GM18508 (cell line): Measurements from ENCODE around the gene KRT34.
"Not testable (repeated sequence)": the region's sequence is repeated elsewhere in the genome, so short reads cannot be mapped to it uniquely, and the experiment has no call there.

Experiments used
- ATAC-seq: cut with Tn5 transposase; IDR thresholded peaks from one replicate; pipeline ENCODE4 v1.9.1; 2021; ENCODE audit warnings: moderate number of reproducible peaks; ENCODE audit not compliant: insufficient read depth, unreplicated experiment

The KRT34 gene

DNA sequence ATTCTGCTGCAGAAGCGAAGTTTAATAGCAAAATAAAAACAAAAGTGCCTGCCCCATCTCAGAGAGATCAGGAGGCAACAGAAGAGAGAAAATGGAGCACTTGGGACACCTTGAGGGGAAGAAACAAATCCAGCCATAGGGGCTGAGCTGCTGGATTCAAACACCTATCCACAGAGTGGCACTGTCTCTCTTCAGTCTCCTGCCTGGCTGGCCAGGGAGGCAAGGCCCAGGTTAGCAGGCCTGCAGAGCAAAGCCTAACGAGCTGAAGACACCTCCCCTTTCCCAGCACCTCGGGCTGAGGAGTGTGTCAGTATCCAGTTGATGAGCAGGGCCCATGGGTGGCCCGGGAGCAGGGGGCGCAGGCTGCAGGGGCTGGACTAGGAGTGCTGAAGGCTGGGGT is 24.1 kb upstream of the KRT34 start:
- ATAC-seq, result no peak

- no peak for ATAC-seq
These were observed 22.0 kb upstream of the KRT34 start for GRCh38 chr17:41404024-41404671.

DNA sequence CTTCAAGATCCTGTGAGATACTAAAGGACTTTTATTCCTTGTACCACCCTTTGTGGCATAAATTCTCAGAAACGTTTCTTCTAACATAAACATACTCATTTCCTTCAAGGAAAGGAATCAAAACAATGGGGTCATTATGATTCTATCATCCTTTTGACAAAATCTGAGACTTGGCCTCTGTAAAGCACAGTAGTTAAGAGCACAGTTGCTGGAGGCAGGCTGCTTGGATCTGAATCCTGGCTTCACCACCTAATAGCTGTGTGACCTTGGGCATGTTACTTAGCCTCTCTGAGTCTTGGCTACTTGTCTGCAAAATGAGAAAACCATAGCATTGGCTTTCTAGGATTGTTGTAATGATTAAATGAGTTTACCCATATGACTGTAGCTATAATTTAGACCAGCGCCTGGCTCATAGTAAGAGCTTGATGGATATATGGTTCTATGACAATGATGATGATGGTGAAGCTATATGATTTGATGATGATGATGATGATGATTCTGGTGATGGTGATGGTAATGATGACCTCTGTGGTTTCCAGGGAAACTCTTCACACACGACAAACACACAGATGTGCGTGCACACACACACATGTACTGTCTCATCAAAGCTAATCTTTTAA is 21.4 kb upstream of the KRT34 start:
- no peak for ATAC-seq

GRCh38 chr17:41402161-41402560 is 20.1 kb upstream of the KRT34 start:
- no peak for ATAC-seq

DNA sequence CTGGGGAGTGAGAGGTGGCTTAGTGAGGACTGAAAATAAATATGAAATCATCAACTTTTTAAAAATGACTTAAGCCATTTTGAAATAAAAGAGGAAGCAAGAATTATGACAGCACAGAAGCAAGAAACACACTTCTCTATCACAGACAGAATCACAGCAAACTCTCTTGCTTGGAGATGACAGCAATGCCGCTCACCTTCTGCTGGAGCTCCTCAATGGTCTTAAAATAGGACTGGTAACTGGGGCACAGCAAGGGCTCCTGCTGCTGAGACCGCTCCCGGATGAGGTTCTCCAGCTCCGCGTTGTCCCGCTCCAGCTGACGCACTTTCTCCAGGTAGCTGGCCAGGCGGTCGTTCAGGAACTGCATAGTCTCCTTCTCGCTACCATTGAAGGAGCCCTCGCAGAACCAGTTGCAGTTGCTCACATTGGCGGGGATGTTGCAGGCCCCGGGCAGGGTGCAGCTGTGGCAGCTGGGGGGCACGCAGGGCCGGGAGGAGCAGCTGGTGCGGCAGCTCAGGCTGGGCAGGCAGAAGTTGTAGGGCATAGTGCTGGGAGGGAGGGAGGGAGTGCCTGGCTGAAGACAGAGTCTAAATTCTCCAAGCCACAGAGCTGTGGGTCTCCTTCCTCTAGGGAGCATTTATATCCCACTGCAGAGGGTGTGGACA is 15.0 kb upstream of the KRT34 start, which contains the start of gene KRT31:
KRT31 (minus strand) TSS at position 613 of the 665 bp plus-strand sequence; CDS start at position 544, 69 bp downstream.
- ATAC-seq, result no peak

DNA sequence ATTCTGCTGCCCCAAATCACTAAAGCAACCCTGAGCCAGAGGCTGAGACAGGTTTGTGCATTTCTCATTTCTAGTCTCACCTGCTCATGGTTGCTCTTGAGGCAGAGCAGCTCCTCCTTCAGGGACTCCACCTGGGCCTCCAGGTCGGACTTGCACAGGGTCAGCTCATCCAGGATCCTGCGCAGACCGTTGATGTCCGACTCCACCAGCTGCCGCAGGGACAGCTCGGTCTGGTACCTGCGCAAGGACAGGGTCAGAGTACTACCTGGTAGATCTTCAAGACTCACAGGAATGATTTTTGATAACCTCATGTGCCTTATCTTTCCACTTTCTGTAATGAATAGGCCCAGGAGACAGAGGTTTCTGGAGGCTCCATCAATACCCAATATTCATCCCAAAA is 14.2 kb upstream of the KRT34 start:
- no peak for ATAC-seq

DNA sequence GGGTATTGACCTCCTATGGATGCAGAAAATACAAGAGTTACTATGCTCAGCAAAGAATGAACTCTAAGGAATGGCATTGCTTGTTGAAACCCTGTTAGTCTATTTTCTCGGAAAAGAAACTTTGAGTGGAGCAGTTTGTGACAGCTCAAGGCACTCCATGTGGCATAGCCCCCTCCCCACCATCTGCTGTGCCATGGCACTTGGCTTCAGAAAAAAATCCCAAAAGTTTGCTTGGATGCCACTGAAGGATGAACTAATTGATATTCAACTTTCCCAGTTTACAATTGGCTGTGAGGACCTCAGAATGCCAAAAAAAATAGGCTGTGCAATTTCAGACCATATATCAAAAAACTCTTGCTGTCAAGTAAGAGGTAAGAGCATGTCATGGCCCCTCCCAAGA is 13.5 kb upstream of the KRT34 start:
- no peak for ATAC-seq

GRCh38 chr17:41395044-41395443 is 12.9 kb upstream of the KRT34 start:
- ATAC-seq, result not testable (repeated sequence)

DNA sequence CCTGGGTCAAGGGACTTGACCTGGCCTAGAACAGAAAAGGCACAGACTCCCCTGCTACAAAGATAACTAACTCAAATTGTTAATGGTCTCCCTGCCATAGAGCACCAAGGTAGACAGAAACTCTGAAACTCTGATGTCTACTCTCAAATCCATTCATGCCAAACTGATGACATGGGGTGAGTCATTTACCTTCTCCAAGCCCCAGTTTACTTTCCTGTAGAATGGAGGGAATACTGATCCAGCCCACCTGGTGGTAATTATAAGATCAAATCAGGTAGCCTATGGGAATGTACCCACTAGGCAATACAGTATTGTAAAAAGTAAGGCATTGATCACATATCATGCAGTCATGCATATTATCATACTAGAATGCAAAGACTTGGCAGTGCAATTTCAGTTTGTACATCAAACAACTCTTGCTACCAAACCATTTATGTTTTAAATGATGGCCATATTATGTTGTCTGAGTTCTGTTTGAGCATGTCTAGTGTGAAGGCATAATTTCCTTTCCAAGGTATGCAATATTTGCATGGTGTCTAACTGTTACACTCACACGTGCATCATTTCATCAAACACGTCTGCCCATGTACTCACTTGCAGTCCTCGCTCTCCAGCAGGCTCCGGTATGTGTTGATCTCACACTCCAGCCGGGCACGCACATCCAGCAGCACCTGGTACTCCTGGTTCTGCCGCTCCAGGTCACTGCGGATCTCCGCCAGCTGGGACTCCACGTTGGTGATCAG is 12.3 kb upstream of the KRT34 start:
- ATAC-seq, result no peak

DNA sequence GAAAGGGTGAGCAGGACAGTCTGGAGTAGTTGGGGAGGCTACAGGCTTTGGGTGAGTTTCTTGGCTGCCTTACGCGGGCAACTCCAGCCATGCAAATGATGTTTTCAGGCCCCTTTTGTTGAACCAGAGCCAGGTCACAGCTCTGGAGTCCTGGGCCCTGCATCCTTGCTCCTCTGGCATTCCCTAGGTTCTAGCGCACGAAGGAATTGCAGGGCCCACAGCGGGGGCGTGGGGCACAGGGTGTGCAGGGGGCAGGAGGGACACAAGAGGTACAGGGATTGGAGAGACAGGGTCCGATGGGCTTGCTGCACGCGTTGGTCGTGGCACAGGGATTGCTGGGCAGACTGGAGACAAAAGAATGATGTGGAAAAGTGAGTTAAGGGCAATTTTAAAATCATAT is 11.7 kb upstream of the KRT34 start:
- no peak for ATAC-seq

GRCh38 chr17:41393294-41393693 is 11.2 kb upstream of the KRT34 start:
- no peak for ATAC-seq

DNA sequence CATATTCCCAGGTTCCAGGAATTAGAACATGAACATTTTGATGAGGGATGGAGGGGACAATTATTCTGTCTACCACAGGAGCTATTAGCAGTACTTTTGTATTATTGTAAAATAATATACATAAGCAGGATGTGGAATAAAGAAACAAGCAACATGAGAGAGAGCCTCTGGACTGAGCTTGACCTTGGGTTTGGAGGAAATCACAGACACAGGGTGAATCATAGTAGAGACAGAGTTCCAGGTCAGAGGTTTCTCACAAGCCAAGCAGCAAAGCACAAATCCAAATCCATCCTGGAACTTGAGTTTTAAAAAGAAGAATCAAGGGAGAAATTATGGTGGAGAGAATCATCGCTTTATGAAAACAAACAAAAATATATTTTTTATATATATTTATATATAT is 10.2 kb upstream of the KRT34 start:
- no peak for ATAC-seq

- ATAC-seq, result no peak
These were observed 9.4 kb upstream of the KRT34 start for GRCh38 chr17:41391535-41391934.

DNA sequence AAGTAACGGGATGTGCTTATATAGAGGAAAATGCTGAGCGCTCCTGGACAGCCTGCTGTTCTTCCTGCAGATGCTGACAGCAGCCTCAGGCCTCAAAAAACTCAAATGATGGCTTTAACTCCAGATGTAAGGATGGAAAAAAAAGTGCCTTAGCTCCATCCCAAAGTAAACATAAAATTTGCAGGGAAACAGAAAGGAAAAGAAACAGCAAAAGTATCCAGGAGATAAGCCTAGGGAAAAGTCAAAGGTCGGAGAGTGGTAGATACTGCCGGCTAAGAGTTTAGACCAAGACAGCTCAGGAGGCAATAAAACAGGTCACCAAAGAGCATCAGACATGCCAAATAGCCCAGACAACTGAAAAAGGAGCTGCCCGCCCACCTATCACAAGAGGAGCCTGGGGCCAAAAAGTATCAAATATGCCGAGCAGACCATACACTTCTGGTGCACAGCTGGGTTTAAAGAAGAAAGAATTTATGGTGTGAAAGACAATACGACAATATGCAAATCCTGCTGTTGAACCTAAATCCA is 8.4 kb upstream of the KRT34 start:
- ATAC-seq, result no peak

DNA sequence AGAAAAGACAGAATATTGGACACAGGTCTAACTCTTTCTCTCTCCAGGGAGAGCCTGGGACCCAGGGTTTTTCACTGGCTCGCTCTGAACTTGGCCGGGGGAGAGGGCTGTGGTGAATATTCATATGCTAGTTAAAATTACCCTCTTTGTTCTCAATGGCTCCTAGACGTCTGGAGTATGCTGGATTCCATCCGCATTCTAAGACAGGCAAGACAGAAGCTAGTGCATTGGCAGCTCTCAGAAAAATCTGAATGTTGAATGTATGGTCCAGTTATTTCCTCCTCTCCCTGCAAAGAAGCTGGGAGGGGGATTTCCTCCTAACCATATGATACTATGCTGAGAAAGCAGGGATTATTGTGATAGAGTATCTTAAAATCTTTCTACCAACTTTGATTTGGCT is 5.6 kb upstream of the KRT34 start:
- ATAC-seq, result no peak

GRCh38 chr17:41386227-41386626 is 4.1 kb upstream of the KRT34 start:
- no peak for ATAC-seq

GRCh38 chr17:41383690-41384089 is 1.6 kb upstream of the KRT34 start:
- no peak for ATAC-seq

- ATAC-seq, result no peak
These were observed 288 bp upstream of the KRT34 start for GRCh38 chr17:41382394-41382793.

GRCh38 chr17:41380091-41380490 is 2.0 kb downstream of the KRT34 start:
- ATAC-seq, result not testable (repeated sequence)

GRCh38 chr17:41377546-41377945 is 4.6 kb downstream of the KRT34 start:
- ATAC-seq, result no peak

GRCh38 chr17:41369713-41370112 is 12.4 kb downstream of the KRT34 start, which contains the start of gene KRT33B:
Gene KRT33B (minus strand): TSS chr17:41369813. CDS start chr17:41369750, 63 bp downstream.
- ATAC-seq, result no peak
